GM19455 (cell line): ENCODE results near the gene GCM1.
A peak's percentile ranks its signal among the peaks of the same experiment; 100 is the strongest.
"Not testable (repeated sequence)": the region's sequence is repeated elsewhere in the genome, so short reads cannot be mapped to it uniquely, and the experiment has no call there.

ENCODE experiments used
- ATAC-seq: cut with Tn5 transposase; IDR thresholded peaks from one replicate; pipeline ENCODE4 v1.9.1; 2021; ENCODE audit not compliant: unreplicated experiment

GCM1 gene

GRCh38 chr6:53148684-53149083, at the start of gene GCM1:
TSS of gene GCM1 (minus strand) at chr6:53148841. CDS start at chr6:53145632, 3,209 bp downstream.
- no peak for ATAC-seq

GRCh38 chr6:53197553-53197952, 48.9 kb upstream of the GCM1 start:
- no peak for ATAC-seq

GRCh38 chr6:53195048-53195447, 46.4 kb upstream of the GCM1 start:
- no peak for ATAC-seq

GRCh38 chr6:53192682-53193188, 44.1 kb upstream of the GCM1 start:
- ATAC-seq: no peak

GRCh38 chr6:53189554-53189953, 40.9 kb upstream of the GCM1 start:
- no peak for ATAC-seq

- ATAC-seq: no peak
Observed at GRCh38 chr6:53188833-53189232, 40.2 kb upstream of the GCM1 start.

GRCh38 chr6:53180678-53181077, 32.0 kb upstream of the GCM1 start:
- no peak for ATAC-seq

- ATAC-seq: no peak
Observed at GRCh38 chr6:53179961-53180651, 31.5 kb upstream of the GCM1 start.

- no peak for ATAC-seq
Observed at GRCh38 chr6:53178837-53179432, 30.3 kb upstream of the GCM1 start.

GRCh38 chr6:53175027-53175426, 26.4 kb upstream of the GCM1 start:
- ATAC-seq: no peak

- ATAC-seq: no peak
Observed at GRCh38 chr6:53172468-53172803, 23.8 kb upstream of the GCM1 start.

GRCh38 chr6:53171605-53172467, 23.2 kb upstream of the GCM1 start:
- ATAC-seq: peak; percentile 88

GRCh38 chr6:53168516-53169267, 20.1 kb upstream of the GCM1 start:
- no peak for ATAC-seq

- no peak for ATAC-seq
Observed at GRCh38 chr6:53165293-53165692, 16.7 kb upstream of the GCM1 start.

GRCh38 chr6:53162606-53163005, 14.0 kb upstream of the GCM1 start:
- ATAC-seq: no peak

GRCh38 chr6:53161481-53162009, 12.9 kb upstream of the GCM1 start:
- no peak for ATAC-seq

- no peak for ATAC-seq
Observed at GRCh38 chr6:53159558-53159957, 10.9 kb upstream of the GCM1 start.

- ATAC-seq: not testable (repeated sequence)
Observed at GRCh38 chr6:53158076-53158475, 9.4 kb upstream of the GCM1 start.

GRCh38 chr6:53155279-53155678, 6.6 kb upstream of the GCM1 start:
- ATAC-seq: not testable (repeated sequence)

- no peak for ATAC-seq
Observed at GRCh38 chr6:53154794-53155193, 6.2 kb upstream of the GCM1 start.

- ATAC-seq: no peak
Observed at GRCh38 chr6:53154071-53154470, 5.4 kb upstream of the GCM1 start.
